GM12873 (cell line): ENCODE data around the gene BABAM2.

ENCODE experiments used
- CTCF ChIP-seq: IDR thresholded peaks from 2 replicates; pipeline ENCODE4 v1.5.1; 2012; ENCODE audit warnings: low read depth, mild to moderate bottlenecking, moderate library complexity, low read length, control low read depth; ENCODE audit not compliant: insufficient read depth; ENCODE audit errors: missing control alignments

The BABAM2 gene

GRCh38 chr2:28348921-28349320 lies 458.4 kb downstream of the BABAM2 start:
- no peak for TF ChIP-seq CTCF

DNA sequence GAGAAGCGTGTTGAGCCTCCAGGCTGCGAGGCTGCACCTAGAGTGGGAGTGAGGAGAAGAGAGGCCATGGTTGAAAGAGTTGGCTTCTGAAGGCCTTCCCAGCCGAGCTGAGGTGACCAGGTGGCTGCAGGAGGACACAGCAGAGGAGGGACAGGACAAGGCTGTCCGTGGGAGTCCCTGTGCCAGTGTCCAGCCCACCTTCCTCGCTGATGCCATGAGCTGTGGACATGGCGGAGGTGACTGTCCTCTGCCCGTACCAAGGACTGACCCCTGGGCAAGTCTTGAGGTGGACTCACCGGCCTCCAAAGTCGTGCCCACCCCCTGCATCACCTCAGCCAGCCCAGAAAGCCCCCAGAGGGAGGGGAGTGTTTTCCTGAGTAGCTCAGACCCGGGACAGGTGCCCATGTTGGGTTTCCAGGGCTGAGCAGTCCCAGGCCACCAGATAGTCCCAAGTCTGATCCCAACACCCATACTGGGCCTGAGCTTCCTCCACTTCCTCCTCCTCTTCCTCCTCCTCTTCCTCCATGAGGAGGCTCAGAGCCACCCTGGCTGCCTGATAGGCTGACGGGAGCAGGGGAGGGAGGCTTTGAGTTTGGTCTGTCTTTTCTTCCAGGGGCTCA lies 459.1 kb downstream of the BABAM2 start:
- TF ChIP-seq CTCF = no peak

DNA sequence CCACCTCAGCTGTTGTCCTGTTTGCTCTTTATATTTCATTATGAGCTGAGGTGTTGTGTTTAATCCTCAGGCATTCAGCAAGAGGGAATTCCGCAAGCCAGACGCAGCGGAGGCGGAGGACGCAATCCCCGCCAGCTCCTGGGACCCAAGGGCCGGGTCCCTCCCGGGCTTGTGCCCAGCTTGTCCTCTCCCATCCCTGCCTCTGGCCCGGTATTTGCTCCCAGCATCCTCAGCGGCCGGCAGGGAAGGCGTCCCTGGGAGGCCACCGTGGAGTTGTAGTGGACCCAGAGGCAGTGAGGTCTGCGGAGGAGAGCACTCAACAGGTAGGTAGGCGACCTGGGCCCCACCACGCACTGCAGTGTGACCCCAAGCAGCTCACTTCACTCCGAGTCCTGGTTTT lies 459.7 kb downstream of the BABAM2 start:
- no peak for TF ChIP-seq CTCF

DNA sequence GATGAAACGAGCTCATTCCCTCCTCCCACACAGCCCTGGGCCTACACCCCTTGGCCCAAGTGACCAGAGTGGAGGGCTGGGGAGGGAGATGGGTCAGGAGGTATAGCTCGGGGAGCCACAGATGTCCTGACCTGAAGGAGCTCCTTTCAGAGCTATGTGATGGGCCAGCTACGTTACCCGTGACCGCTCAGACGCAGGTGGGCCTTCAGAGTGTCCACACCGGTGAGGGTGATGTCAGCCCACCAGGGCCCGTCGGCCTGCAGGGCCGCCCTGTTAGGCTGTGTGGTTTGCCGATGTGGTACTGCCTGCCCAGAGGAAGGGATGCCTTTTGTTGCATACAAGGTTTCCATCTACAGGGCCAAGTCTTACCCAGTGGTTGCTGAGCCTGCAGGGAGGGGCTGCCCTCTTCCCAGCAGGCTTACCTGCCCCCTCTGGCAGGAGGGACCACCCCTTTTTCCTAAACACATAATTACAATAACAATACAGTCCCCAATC lies 460.3 kb downstream of the BABAM2 start:
- TF ChIP-seq CTCF = no peak

GRCh38 chr2:28351621-28352020 lies 461.1 kb downstream of the BABAM2 start:
- no peak for TF ChIP-seq CTCF

DNA sequence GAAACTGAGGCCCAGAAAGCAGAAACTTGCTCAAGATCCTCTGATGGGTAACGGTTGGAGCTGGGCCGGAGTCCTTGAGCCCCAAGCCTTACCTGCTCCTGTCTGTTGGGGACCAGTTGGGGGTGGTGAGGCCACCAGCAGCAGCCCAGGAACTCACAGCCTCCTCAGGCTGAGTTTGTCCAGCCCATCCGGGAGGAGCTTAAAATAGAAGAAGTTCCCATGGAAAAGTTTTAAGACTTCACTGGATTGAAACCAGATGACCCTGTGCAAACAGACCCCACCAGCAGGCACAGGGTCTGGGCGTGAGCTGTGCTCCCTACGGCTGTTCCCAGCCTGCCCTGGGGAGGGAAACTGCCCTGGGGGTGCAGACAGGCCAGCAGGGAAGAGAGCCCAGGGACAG lies 461.6 kb downstream of the BABAM2 start:
- no peak for TF ChIP-seq CTCF

GRCh38 chr2:28352610-28353195 lies 462.2 kb downstream of the BABAM2 start:
- TF ChIP-seq CTCF = no peak
